Measurements from ENCODE around the gene PCDHB13. TPM values are rescaled to one million over a fixed set of nuclear protein-coding genes. Genes with fewer than 3 reads are reported as not detected.
A peak's percentile ranks its signal among the peaks of the same experiment; 100 is the strongest.
"Not testable (repeated sequence)": the region's sequence is repeated elsewhere in the genome, so short reads cannot be mapped to it uniquely, and the experiment has no call there.

PCDHB13 gene
- 1.6 TPM for total RNA-seq

DNA sequence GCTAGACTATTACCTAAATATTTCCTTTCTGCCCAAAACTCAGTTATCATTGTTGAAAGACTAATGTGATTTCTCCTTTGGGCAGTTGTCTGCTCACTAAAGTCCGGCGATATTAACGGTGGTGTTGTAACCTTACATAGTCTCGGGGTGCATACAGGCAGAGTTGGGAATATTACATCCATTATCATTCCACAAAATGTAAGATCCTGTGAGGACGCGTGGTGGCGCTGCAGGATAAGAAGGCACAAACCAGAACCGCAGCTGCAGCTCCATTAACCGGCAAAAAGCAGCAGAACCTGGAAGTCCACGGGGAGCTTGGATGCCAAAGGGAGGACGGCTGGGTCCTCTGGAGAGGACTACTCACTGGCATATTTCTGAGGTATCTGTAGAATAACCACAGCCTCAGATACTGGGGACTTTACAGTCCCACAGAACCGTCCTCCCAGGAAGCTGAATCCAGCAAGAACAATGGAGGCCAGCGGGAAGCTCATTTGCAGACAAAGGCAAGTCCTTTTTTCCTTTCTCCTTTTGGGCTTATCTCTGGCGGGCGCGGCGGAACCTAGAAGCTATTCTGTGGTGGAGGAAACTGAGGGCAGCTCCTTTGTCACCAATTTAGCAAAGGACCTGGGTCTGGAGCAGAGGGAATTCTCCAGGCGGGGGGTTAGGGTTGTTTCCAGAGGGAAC is at the start of gene PCDHB13:
PCDHB13 (plus strand) TSS at position 264 of the 684 bp plus-strand sequence; CDS start at position 469, 205 bp downstream.
- H3K27me3 ChIP-seq (ENCODE audit: control insufficient read depth in 3 of 3, insufficient read depth in 3 of 3, low read length in 3 of 3); H3K4me1 ChIP-seq (ENCODE audit: control insufficient read depth in 3 of 3, insufficient read depth in 3 of 3, low read length in 3 of 3); H3K9ac ChIP-seq (ENCODE audit: low read depth in 1 of 3, low read length in 3 of 3); H3K27ac ChIP-seq (ENCODE audit: low read depth, low read length); H3K36me3 ChIP-seq (ENCODE audit: control insufficient read depth in 3 of 3, insufficient read depth in 3 of 3, low read length in 3 of 3): not testable (repeated sequence)
- H3K4me3 ChIP-seq (ENCODE audit: low read length in 3 of 3) = peak within 1 kb of the TSS in 1 of 3 donors; percentile 27
- peaks cover 9 to 23% (median 13%) of the 10 kb centered on the region in 3 donors for H3K9me3 ChIP-seq (ENCODE audit: control insufficient read depth in 3 of 3, low read length in 3 of 3)

DNA sequence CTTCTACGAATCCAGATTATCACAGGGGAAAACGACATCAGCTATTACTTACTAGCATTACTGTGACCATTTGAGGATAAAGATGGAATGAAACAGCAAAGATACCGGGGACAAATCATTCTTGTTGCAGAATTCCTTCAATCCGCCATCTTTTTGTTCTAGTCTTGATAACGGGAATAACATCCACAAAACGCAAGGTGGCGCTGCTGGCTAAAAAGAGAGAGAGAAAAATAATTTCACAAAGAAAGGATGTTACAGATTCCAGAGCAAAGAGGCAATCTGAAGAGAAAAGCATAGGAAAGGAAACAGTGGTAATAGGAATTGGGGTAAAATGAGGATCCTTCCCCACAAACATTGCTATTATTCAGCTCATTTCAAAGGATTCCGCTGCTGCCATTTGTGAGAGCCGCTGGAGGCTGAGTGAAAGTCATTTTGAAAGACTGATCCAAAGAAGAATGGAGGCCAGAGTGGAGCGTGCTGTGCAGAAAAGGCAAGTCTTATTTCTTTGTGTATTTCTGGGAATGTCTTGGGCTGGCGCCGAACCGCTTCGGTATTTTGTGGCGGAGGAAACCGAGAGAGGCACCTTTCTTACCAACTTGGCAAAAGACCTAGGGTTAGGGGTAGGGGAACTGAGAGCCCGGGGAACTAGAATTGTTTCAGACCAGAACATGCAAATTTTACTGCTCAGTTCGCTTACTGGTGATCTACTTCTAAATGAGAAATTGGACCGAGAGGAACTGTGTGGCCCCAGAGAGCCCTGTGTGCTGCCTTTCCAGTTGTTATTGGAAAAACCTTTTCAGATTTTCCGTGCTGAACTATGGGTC is 41.1 kb upstream of the PCDHB13 start, which contains the start of gene PCDHB7:
PCDHB7 (plus strand) TSS at position 264 of the 824 bp plus-strand sequence; CDS start at position 456, 192 bp downstream.
- H3K9me3 ChIP-seq (ENCODE audit: control insufficient read depth in 3 of 3, low read length in 3 of 3) = peaks cover 0 to 13% (median 6%) of the 10 kb centered on the region in 3 donors
- no peaks in the 10 kb centered on the region for H3K4me1 ChIP-seq (ENCODE audit: control insufficient read depth in 3 of 3, insufficient read depth in 3 of 3, low read length in 3 of 3)
- H3K27ac ChIP-seq (ENCODE audit: low read depth, low read length) = no peak within 1 kb of the TSS
- peak within 1 kb of the TSS in 2 of 3 donors; percentile 4 to 45 for H3K4me3 ChIP-seq (ENCODE audit: low read length in 3 of 3)
- peaks cover 2 to 10% (median 5%) of the 10 kb centered on the region in 3 donors for H3K27me3 ChIP-seq (ENCODE audit: control insufficient read depth in 3 of 3, insufficient read depth in 3 of 3, low read length in 3 of 3)
- no peaks in the 10 kb centered on the region for H3K36me3 ChIP-seq (ENCODE audit: control insufficient read depth in 3 of 3, insufficient read depth in 3 of 3, low read length in 3 of 3)
- no peak within 1 kb of the TSS for H3K9ac ChIP-seq (ENCODE audit: low read depth in 1 of 3, low read length in 3 of 3)

DNA sequence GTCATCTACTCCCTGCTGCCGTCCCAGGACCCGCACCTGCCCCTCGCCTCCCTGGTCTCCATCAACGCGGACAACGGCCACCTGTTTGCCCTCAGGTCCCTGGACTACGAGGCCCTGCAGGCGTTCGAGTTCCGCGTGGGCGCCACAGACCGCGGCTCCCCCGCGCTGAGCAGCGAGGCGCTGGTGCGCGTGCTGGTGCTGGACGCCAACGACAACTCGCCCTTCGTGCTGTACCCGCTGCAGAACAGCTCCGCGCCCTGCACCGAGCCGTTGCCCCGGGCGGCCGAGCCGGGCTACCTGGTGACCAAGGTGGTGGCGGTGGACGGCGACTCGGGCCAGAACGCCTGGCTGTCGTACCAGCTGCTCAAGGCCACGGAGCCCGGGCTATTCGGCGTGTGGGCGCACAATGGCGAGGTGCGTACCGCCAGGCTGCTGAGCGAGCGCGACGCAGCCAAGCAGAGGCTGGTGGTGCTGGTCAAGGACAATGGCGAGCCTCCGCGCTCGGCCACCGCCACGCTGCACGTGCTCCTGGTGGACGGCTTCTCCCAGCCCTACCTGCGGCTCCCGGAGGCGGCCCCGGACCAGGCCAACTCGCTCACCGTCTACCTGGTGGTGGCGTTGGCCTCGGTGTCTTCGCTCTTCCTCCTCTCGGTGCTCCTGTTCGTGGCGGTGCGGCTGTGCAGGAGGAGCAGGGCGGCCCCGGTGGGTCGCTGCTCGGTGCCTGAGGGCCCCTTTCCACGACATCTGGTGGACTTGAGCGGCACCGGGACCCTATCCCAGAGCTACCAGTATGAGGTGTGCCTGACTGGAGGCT is 39.2 kb upstream of the PCDHB13 start:
- H3K4me3 ChIP-seq (ENCODE audit: low read length in 3 of 3); H3K9ac ChIP-seq (ENCODE audit: low read depth in 1 of 3, low read length in 3 of 3); H3K4me1 ChIP-seq (ENCODE audit: control insufficient read depth in 3 of 3, insufficient read depth in 3 of 3, low read length in 3 of 3); H3K36me3 ChIP-seq (ENCODE audit: control insufficient read depth in 3 of 3, insufficient read depth in 3 of 3, low read length in 3 of 3); H3K27ac ChIP-seq (ENCODE audit: low read depth, low read length): not testable (repeated sequence)
- H3K9me3 ChIP-seq (ENCODE audit: control insufficient read depth in 3 of 3, low read length in 3 of 3) = peaks cover 6 to 21% (median 8%) of the 10 kb centered on the region in 3 donors
- peaks cover 5 to 16% (median 10%) of the 10 kb centered on the region in 3 donors for H3K27me3 ChIP-seq (ENCODE audit: control insufficient read depth in 3 of 3, insufficient read depth in 3 of 3, low read length in 3 of 3)

DNA sequence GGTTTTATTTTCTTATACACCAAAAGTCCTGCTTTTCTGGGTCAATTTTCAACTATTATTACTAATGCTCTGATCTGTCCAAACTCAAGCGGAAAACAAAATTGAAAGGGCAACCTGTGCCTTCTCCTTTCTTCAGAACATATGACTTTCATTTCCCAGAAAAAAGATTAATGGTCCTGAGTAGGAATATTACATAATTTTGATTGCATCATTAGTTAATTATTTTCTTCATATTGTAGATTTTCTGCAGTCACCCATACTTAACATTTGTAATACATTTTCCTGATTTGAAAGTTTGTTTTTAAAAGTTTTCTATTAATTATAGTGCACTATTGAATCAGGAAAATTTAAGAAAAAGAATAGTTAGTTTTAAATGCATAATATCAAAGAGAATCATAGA is 37.8 kb upstream of the PCDHB13 start:
- H3K27ac ChIP-seq (ENCODE audit: low read depth, low read length) = no peak overlapping the region
- no peaks in the 10 kb centered on the region for H3K4me1 ChIP-seq (ENCODE audit: control insufficient read depth in 3 of 3, insufficient read depth in 3 of 3, low read length in 3 of 3)
- H3K27me3 ChIP-seq (ENCODE audit: control insufficient read depth in 3 of 3, insufficient read depth in 3 of 3, low read length in 3 of 3) = peaks cover 5 to 16% (median 10%) of the 10 kb centered on the region in 3 donors
- peaks cover 6 to 21% (median 8%) of the 10 kb centered on the region in 3 donors for H3K9me3 ChIP-seq (ENCODE audit: control insufficient read depth in 3 of 3, low read length in 3 of 3)
- H3K36me3 ChIP-seq (ENCODE audit: control insufficient read depth in 3 of 3, insufficient read depth in 3 of 3, low read length in 3 of 3) = no peaks in the 10 kb centered on the region
- H3K9ac ChIP-seq (ENCODE audit: low read depth in 1 of 3, low read length in 3 of 3) = no peak overlapping the region
- no peak overlapping the region for H3K4me3 ChIP-seq (ENCODE audit: low read length in 3 of 3)

DNA sequence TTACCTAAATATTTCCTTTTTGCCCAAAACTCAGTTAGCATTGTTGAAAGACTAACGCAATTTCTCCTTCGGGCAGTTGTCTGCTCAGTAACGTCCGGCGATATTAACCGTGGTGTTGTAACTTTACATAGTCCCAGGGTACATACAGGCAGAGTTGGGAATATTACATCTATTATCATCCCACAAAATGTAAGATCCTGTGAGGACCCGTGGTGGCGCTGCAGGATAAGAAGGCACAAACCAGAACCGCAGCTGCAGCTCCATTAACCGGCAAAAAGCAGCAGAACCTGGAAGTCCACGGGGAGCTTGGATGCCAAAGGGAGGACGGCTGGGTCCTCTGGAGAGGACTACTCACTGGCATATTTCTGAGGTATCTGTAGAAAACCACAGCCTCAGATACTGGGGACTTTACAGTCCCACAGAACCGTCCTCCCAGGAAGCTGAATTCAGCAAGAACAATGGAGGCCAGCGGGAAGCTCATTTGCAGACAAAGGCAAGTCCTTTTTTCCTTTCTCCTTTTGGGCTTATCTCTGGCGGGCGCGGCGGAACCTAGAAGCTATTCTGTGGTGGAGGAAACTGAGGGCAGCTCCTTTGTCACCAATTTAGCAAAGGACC is 36.0 kb upstream of the PCDHB13 start, which contains the start of gene PCDHB8:
PCDHB8 (plus strand) TSS at position 214 of the 615 bp plus-strand sequence; CDS start at position 459, 245 bp downstream.
- not testable (repeated sequence) for H3K9ac ChIP-seq (ENCODE audit: low read depth in 1 of 3, low read length in 3 of 3); H3K27ac ChIP-seq (ENCODE audit: low read depth, low read length); H3K4me3 ChIP-seq (ENCODE audit: low read length in 3 of 3); H3K4me1 ChIP-seq (ENCODE audit: control insufficient read depth in 3 of 3, insufficient read depth in 3 of 3, low read length in 3 of 3); H3K36me3 ChIP-seq (ENCODE audit: control insufficient read depth in 3 of 3, insufficient read depth in 3 of 3, low read length in 3 of 3)
- peaks cover 5 to 16% (median 10%) of the 10 kb centered on the region in 3 donors for H3K27me3 ChIP-seq (ENCODE audit: control insufficient read depth in 3 of 3, insufficient read depth in 3 of 3, low read length in 3 of 3)
- H3K9me3 ChIP-seq (ENCODE audit: control insufficient read depth in 3 of 3, low read length in 3 of 3) = peaks cover 6 to 21% (median 8%) of the 10 kb centered on the region in 3 donors

DNA sequence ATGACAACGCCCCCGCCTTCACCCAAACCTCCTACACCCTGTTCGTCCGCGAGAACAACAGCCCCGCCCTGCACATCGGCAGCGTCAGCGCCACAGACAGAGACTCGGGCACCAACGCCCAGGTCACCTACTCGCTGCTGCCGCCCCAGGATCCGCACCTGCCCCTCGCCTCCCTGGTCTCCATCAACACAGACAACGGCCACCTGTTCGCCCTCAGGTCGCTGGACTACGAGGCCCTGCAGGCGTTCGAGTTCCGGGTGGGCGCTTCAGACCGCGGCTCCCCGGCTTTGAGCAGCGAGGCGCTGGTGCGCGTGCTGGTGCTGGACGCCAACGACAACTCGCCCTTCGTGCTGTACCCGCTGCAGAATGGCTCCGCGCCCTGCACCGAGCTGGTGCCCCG is 34.3 kb upstream of the PCDHB13 start:
- H3K27me3 ChIP-seq (ENCODE audit: control insufficient read depth in 3 of 3, insufficient read depth in 3 of 3, low read length in 3 of 3) = peaks cover 5 to 16% (median 10%) of the 10 kb centered on the region in 3 donors
- not testable (repeated sequence) for H3K4me3 ChIP-seq (ENCODE audit: low read length in 3 of 3); H3K4me1 ChIP-seq (ENCODE audit: control insufficient read depth in 3 of 3, insufficient read depth in 3 of 3, low read length in 3 of 3); H3K36me3 ChIP-seq (ENCODE audit: control insufficient read depth in 3 of 3, insufficient read depth in 3 of 3, low read length in 3 of 3); H3K9ac ChIP-seq (ENCODE audit: low read depth in 1 of 3, low read length in 3 of 3); H3K27ac ChIP-seq (ENCODE audit: low read depth, low read length)
- peaks cover 9 to 30% (median 12%) of the 10 kb centered on the region in 3 donors for H3K9me3 ChIP-seq (ENCODE audit: control insufficient read depth in 3 of 3, low read length in 3 of 3)

DNA sequence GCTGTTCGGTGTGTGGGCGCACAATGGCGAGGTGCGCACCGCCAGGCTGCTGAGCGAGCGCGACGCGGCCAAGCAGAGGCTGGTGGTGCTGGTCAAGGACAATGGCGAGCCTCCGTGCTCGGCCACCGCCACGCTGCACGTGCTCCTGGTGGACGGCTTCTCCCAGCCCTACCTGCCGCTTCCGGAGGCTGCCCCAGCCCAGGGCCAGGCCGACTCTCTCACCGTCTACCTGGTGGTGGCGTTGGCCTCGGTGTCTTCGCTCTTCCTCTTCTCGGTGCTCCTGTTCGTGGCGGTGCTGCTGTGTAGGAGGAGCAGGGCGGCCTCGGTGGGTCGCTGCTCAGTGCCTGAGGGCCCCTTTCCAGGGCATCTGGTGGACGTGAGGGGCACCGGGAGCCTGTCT is 33.8 kb upstream of the PCDHB13 start:
- H3K27me3 ChIP-seq (ENCODE audit: control insufficient read depth in 3 of 3, insufficient read depth in 3 of 3, low read length in 3 of 3) = peaks cover 2 to 15% (median 10%) of the 10 kb centered on the region in 3 donors
- H3K9ac ChIP-seq (ENCODE audit: low read depth in 1 of 3, low read length in 3 of 3); H3K27ac ChIP-seq (ENCODE audit: low read depth, low read length); H3K4me3 ChIP-seq (ENCODE audit: low read length in 3 of 3); H3K4me1 ChIP-seq (ENCODE audit: control insufficient read depth in 3 of 3, insufficient read depth in 3 of 3, low read length in 3 of 3); H3K36me3 ChIP-seq (ENCODE audit: control insufficient read depth in 3 of 3, insufficient read depth in 3 of 3, low read length in 3 of 3): not testable (repeated sequence)
- peaks cover 9 to 30% (median 12%) of the 10 kb centered on the region in 3 donors for H3K9me3 ChIP-seq (ENCODE audit: control insufficient read depth in 3 of 3, low read length in 3 of 3)

DNA sequence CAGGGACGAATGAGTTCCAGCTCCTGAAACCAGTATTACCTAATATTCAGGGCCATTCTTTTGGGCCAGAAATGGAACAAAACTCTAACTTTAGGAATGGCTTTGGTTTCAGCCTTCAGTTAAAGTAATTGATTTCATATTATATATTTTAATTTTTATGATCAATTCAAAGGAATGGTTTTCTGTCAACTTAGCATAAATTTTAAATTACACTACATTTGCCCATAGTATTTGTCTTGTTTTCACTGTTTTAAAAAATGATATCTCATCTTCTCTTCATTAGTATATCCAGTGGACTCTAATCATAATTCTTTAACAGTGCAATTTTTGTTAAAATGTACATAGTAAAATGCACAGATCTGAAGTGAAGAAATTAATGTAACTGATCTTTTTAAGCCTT is 33.4 kb upstream of the PCDHB13 start:
- Histone ChIP-seq H3K9me3 (ENCODE audit: control insufficient read depth in 3 of 3, low read length in 3 of 3) (peaks cover 9 to 26% (median 12%) of the 10 kb centered on the region in 3 donors), H3K4me1 (ENCODE audit: control insufficient read depth in 3 of 3, insufficient read depth in 3 of 3, low read length in 3 of 3) (no peaks in the 10 kb centered on the region), H3K9ac (ENCODE audit: low read depth in 1 of 3, low read length in 3 of 3) (no peak overlapping the region), H3K27me3 (ENCODE audit: control insufficient read depth in 3 of 3, insufficient read depth in 3 of 3, low read length in 3 of 3) (peaks cover 0 to 13% (median 10%) of the 10 kb centered on the region in 3 donors), H3K27ac (ENCODE audit: low read depth, low read length) (no peak overlapping the region), H3K4me3 (ENCODE audit: low read length in 3 of 3) (no peak overlapping the region), H3K36me3 (ENCODE audit: control insufficient read depth in 3 of 3, insufficient read depth in 3 of 3, low read length in 3 of 3) (no peaks in the 10 kb centered on the region)

DNA sequence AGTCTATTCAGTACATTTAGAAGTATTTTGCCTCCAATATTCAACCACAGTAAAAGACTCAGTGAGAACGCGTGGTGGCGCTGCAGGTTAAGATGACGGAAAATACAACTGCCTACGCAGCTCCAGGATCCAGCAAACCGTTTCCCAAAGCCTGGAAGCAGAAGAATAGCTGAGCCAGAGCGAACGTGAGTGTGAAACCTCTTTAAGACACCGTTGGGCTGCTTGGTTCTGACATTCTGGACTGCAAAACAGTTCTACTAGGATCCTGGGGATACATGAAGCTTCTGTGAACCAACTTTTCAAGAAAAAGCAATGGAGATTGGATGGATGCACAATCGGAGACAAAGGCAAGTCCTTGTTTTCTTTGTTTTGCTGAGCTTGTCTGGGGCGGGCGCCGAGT is 31.5 kb upstream of the PCDHB13 start, which contains the start of gene PCDHB16:
PCDHB16 (plus strand) TSS at position 140 of the 400 bp plus-strand sequence; CDS start at position 313, 173 bp downstream.
- Histone ChIP-seq H3K4me1 (ENCODE audit: control insufficient read depth in 3 of 3, insufficient read depth in 3 of 3, low read length in 3 of 3) (no peaks in the 10 kb centered on the region), H3K4me3 (ENCODE audit: low read length in 3 of 3) (peak within 1 kb of the TSS; percentile 45 to 60 (median 49)), H3K27me3 (ENCODE audit: control insufficient read depth in 3 of 3, insufficient read depth in 3 of 3, low read length in 3 of 3) (peaks cover 0 to 10% (median 6%) of the 10 kb centered on the region in 3 donors), H3K9ac (ENCODE audit: low read depth in 1 of 3, low read length in 3 of 3) (peak within 1 kb of the TSS in 2 of 3 donors; percentile 10 to 59), H3K9me3 (ENCODE audit: control insufficient read depth in 3 of 3, low read length in 3 of 3) (peaks cover 6 to 19% (median 12%) of the 10 kb centered on the region in 3 donors), H3K36me3 (ENCODE audit: control insufficient read depth in 3 of 3, insufficient read depth in 3 of 3, low read length in 3 of 3) (no peaks in the 10 kb centered on the region), H3K27ac (ENCODE audit: low read depth, low read length) (no peak within 1 kb of the TSS)

Measured in skeletal muscle tissue (tissue), 4 donors.